GM12873 (cell line): ENCODE results near the gene ANKRD52.

Source experiments
- CTCF ChIP-seq: IDR thresholded peaks from 2 replicates; pipeline ENCODE4 v1.5.1; 2012; ENCODE audit warnings: low read depth, mild to moderate bottlenecking, moderate library complexity, low read length, control low read depth; ENCODE audit not compliant: insufficient read depth; ENCODE audit errors: missing control alignments

ANKRD52 gene

GRCh38 chr12:56244494-56244893 is 13.7 kb downstream of the ANKRD52 start:
- no peak for TF ChIP-seq CTCF

- no peak for TF ChIP-seq CTCF
Observed at GRCh38 chr12:56243731-56244181, 14.4 kb downstream of the ANKRD52 start.

GRCh38 chr12:56242986-56243385 is 15.2 kb downstream of the ANKRD52 start:
- TF ChIP-seq CTCF: no peak

GRCh38 chr12:56241424-56242303 is 16.5 kb downstream of the ANKRD52 start:
- no peak for TF ChIP-seq CTCF

GRCh38 chr12:56237552-56237951 is 20.6 kb downstream of the ANKRD52 start:
- TF ChIP-seq CTCF: no peak

GRCh38 chr12:56236985-56237384 is 21.2 kb downstream of the ANKRD52 start:
- TF ChIP-seq CTCF: no peak

GRCh38 chr12:56236091-56236490 is 22.1 kb downstream of the ANKRD52 start:
- no peak for TF ChIP-seq CTCF
